Kidney (tissue), 14 donors: ENCODE measurements around the gene UGT1A9. TPM values are rescaled to one million over a fixed set of nuclear protein-coding genes. Genes with fewer than 3 reads are reported as not detected.

Source experiments
- DNase-seq, 5 donors: peaks; one replicate each; pipeline ENCODE4 v3.0.0-alpha.2; 2013 to 2020
- FAIRE-seq: peaks from 2 replicates; lab custom pipeline; 2012; peaks lifted over from hg19 to GRCh38; lab: Jason Lieb, UNC
- H3K27ac ChIP-seq, 2 donors: one replicate each; pipeline ENCODE4 v1.7.0; 2013; ENCODE audit warnings: low read depth in 2 of 2, low read length in 2 of 2, inconsistent platforms in 1 of 2
- H3K27me3 ChIP-seq: one replicate; pipeline ENCODE4 v1.7.1; 2013; ENCODE audit warnings: low read length, inconsistent platforms; ENCODE audit not compliant: control insufficient read depth, insufficient read depth
- H3K36me3 ChIP-seq, 3 donors: one replicate each; pipeline versions ENCODE4 v1.7.0 to v1.7.1; 2013; ENCODE audit warnings: low read length in 3 of 3, control low read depth in 1 of 3, inconsistent platforms in 1 of 3; ENCODE audit not compliant: insufficient read depth in 3 of 3, control insufficient read depth in 2 of 3
- H3K4me1 ChIP-seq, 3 donors: one replicate each; pipeline versions ENCODE4 v1.7.0 to v1.7.1; 2013; ENCODE audit warnings: low read length in 3 of 3, inconsistent platforms in 1 of 3, low read depth in 1 of 3; ENCODE audit not compliant: control insufficient read depth in 2 of 3, insufficient read depth in 2 of 3
- H3K4me3 ChIP-seq, 3 donors: one replicate each; pipeline versions ENCODE4 v1.7.0 to v1.8.1; 2013; ENCODE audit warnings: low read length in 3 of 3, control low read depth in 1 of 3, inconsistent platforms in 1 of 3
- H3K9ac ChIP-seq, 3 donors: one replicate each; pipeline versions ENCODE4 v1.7.0 to v1.7.1; 2013; ENCODE audit warnings: low read length in 3 of 3, control low read depth in 1 of 3, inconsistent platforms in 1 of 3
- H3K9me3 ChIP-seq, 3 donors: one replicate each; pipeline versions ENCODE4 v1.7.0 to v1.7.1; 2013; ENCODE audit warnings: low read length in 3 of 3, control low read depth in 1 of 3, inconsistent platforms in 1 of 3; ENCODE audit not compliant: control insufficient read depth in 2 of 3, insufficient read depth in 1 of 3
- CTCF ChIP-seq: IDR thresholded peaks from 3 replicates; pipeline ENCODE4 v1.5.1; 2012; ENCODE audit warnings: mild to moderate bottlenecking, moderate library complexity, borderline replicate concordance; ENCODE audit not compliant: insufficient read depth; ENCODE audit errors: extremely low read depth
- intact Hi-C: fragments of 100-400 bp; cut with DNase I; formaldehyde crosslinking; loops from one replicate; pipeline ENCODE4 v1.11.1; 2022
- polyA plus RNA-seq: library from polyadenylated mRNA; stranded (reverse); fragments of 350-450 nt; fragmentation: Illumina TruSeq; extraction: RNeasy Lipid Tissue Mini Kit (QIAGEN cat#74804); gene quantifications from one replicate; pipeline ENCODE4 v1.2.3, GENCODE V29; 2014; ENCODE audit warnings: low read depth, low replicate concordance; ENCODE audit not compliant: insufficient read depth
- total RNA-seq: library from RNA; stranded (reverse); fragmentation: NEBNext Ultra II Directional; extraction: Animal tissue kit (Norgen Biotek cat#: 25700); gene quantifications from one replicate; pipeline ENCODE4 v1.2.1, GENCODE V29; 2021
- donor health status: control.
- donor health status: control.
- donor health status: control.
- donor health status: control.
- donor health status: control.
- donor health status: DM: yes; HTN: yes; CAD: no.
- donor health status: Normal renal cell carcinoma (clear cell type).

The UGT1A9 gene
- total and polyA plus RNA-seq, 2 donors from 2014 or later = 1.4 to 414 TPM

GRCh38 chr2:233817995-233818638 lies 146.4 kb downstream of the UGT1A9 start:
- H3K9me3 ChIP-seq = no peaks in the 10 kb centered on the region
- TF ChIP-seq CTCF = no peak
- H3K4me3 ChIP-seq = no peak overlapping the region
- H3K9ac ChIP-seq = no peak overlapping the region
- DNase-seq (peak in 2 of 5 donors; percentile 27 to 37), FAIRE-seq (no peak)
- no peak overlapping the region for H3K27ac ChIP-seq
- H3K4me1 ChIP-seq = no peaks in the 10 kb centered on the region
- H3K27me3 ChIP-seq = no peaks in the 10 kb centered on the region
- intact Hi-C loops = no loop called here
- H3K36me3 ChIP-seq = no peaks in the 10 kb centered on the region

- no peak for FAIRE-seq
- intact Hi-C loops = no loop called here
- peak in 2 of 5 donors; percentile 16 to 31 for DNase-seq
- Histone ChIP-seq H3K9ac (no peak overlapping the region), H3K27ac (no peak overlapping the region), H3K27me3 (no peaks in the 10 kb centered on the region), H3K9me3 (no peaks in the 10 kb centered on the region), H3K36me3 (no peaks in the 10 kb centered on the region), H3K4me1 (no peaks in the 10 kb centered on the region), H3K4me3 (no peak overlapping the region)
- TF ChIP-seq CTCF = no peak
These were observed 147.2 kb downstream of the UGT1A9 start for GRCh38 chr2:233818639-233819621.

- no peak for TF ChIP-seq CTCF
- H3K36me3 ChIP-seq = no peaks in the 10 kb centered on the region
- intact Hi-C loops = no loop called here
- DNase-seq = peak in 2 of 5 donors; percentile 14 to 56
- no peak for FAIRE-seq
- no peaks in the 10 kb centered on the region for H3K27me3 ChIP-seq
- no peaks in the 10 kb centered on the region for H3K4me1 ChIP-seq
- H3K4me3 ChIP-seq = no peak overlapping the region
- H3K9ac ChIP-seq = no peak overlapping the region
- H3K27ac ChIP-seq = no peak overlapping the region
- H3K9me3 ChIP-seq = no peaks in the 10 kb centered on the region
These were observed 148.4 kb downstream of the UGT1A9 start for GRCh38 chr2:233819884-233820773.
